HG03060 (cell line): Measurements from ENCODE around the gene LHX4.
"Not testable (repeated sequence)": the region's sequence is repeated elsewhere in the genome, so short reads cannot be mapped to it uniquely, and the experiment has no call there.

ENCODE experiments used
- ATAC-seq: cut with Tn5 transposase; IDR thresholded peaks from one replicate; pipeline ENCODE4 v1.9.1; 2021; ENCODE audit warnings: low read depth, moderate number of reproducible peaks; ENCODE audit not compliant: unreplicated experiment

Gene LHX4

DNA sequence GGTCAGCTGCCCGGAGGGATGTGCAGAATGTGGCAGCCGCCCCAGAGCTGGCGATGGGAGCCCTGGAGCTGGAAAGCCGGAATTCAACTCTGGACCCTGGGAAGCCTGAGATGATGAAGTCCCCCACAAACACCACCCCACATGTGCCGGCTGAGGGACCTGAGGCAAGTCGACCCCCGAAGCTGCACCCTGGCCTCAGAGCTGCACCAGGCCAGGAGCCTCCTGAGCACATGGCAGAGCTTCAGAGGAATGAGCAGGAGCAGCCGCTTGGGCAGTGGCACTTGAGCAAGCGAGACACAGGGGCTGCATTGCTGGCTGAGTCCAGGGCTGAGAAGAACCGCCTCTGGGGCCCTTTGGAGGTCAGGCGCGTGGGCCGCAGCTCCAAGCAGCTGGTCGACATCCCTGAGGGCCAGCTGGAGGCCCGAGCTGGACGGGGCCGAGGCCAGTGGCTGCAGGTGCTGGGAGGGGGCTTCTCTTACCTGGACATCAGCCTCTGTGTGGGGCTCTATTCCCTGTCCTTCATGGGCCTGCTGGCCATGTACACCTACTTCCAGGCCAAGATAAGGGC is 33.5 kb upstream of the LHX4 start:
- no peak for ATAC-seq

DNA sequence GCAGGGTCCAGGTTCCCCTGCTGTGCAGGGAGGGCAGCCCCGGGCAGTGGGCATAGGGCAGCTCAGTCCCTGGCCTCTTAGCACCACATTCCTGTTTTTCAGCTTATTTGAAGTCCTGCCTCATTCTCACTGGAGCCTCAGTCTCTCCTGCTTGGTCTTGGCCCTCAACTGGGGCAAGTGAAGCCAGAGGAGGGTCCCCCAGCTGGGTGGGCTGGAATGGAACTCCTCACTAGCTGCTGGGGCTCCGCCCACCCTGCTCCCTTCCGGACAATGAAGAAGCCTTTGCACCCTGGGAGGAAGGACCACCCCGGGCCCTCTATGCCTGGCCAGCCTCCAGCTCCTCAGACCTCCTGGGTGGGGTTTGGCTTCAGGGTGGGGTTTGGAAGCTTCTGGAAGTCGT is 32.8 kb upstream of the LHX4 start:
- ATAC-seq = no peak

DNA sequence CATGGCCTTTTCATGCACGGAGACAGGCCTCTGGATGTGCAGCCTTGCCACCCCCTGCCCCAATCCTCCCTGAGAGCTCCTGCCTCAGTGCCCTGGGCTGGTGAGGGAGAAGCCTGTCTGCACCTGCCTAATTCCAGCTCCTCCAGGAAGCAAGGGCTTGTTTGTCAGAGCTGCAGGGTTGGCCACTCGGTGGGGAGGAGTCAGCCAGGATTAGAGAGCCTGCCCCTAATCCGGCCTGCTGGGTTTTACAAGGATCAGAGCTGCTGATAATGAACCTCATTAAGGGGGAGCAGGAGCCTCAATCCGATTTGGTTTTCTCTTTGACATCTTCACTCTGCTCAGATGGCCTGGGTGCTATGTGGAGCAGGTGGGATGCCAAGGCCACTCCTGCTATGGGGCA is 31.9 kb upstream of the LHX4 start:
- no peak for ATAC-seq

DNA sequence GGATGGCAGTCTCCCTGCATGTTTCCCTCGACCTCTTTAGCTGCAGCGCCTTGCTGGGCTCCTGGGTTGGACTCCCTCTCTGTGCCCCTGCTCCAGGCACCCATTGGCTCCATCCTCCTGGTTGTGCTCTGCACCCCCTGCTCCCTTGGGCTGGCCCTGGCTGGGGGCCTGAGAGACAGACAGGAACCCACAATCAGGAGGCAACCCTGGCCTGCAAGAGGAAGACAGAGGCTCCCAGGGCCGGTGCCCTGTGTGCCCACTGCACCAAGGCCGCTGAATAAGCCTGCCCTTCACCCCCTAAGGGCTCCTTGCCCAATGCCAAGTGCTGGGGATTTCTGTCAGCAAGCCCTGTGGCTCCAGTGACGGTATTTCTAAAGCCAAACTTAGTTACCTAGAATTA is 31.5 kb upstream of the LHX4 start:
- no peak for ATAC-seq

DNA sequence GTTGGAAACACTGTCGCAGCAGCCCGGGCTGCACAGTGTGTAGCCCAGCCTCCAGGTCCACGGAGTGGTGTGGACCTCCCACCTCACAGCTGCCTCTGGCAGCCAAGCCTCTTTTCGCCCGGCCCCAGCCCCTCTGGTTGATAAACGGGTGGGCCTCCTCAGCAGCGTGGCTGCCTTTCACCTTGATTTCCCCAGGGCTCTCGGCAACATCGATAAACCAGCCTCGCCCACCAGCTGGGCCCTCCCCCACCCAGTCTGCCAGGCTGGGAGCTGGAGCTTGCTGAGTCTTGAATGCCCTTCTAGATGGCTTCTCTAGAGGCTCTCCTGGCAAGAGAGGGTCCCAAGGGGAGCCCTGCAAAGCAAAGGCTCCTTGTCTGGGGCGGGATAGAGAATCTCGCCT is 31.0 kb upstream of the LHX4 start:
- no peak for ATAC-seq

DNA sequence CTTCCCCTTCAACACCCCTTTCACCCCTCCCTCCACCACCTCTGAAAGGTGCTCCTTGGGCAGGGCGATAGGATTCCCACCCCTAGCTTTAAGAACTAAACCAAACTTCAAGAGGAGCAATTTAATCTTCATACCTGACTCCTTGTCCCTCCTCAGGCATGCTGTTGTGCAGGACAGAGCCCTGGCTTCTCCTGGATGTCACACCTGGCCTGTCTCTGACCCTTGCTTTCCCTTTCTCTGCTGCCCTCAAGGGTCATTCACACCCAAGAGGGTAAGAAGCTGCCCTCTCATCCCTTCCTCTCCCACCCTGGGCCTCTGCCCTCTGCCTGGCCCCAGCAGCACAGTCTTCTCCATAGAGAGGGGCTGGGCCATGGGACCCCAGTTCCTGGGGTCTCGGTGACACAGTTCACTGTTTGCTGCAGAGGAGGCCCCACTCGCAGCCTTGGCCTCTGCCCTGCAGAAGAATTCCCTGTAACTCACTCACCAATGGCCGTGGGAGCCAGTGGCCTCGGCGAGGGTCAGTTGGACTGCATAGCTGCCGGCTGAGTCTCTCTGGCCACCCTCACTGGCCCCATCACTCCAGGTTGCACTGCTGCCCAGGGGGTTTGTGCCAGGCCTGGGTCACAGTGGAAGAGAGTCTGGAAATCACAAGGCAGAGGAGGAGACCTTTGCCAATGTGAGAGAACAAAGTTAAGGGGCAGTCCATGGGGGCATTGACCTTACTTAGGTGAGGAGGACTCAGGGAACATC is 28.4 kb upstream of the LHX4 start:
- ATAC-seq = no peak

DNA sequence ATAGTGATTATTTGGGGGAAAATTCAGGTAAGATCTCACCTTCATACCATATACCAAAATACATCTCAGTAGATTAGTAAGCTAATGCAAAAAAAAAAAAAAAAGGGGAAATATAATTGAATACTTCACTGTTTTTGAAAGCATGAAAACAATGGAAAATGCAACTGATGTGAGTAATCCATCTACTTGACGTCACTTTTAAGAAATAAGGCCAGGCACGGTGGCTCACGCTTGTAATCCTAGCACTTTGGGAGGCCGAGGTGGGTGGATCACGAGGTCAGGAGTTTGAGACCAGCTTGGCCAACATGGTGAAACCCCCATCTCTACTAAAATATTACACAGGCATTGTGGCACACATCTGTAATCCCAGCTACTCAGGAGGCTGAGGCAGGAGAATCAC is 27.5 kb upstream of the LHX4 start:
- not testable (repeated sequence) for ATAC-seq

DNA sequence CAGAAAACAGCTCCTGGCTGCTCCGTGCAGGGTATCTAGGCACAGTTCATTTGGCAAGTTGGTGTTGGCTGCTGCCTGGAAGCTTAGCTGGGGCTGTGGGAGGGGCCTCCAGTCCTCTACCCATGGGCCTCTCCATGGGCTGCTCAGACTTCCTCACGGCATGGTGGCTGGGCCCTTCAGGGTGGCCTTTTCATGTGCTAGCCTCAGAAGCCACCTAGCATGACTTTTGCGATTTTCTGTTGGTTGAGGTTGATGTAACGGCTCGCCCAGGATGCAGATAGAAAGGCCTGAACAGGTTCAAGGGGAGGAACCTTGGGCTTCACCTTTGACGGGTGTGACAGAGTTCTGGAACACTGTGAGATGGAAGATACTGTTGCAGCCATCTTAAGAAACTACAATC is 25.8 kb upstream of the LHX4 start:
- no peak for ATAC-seq

DNA sequence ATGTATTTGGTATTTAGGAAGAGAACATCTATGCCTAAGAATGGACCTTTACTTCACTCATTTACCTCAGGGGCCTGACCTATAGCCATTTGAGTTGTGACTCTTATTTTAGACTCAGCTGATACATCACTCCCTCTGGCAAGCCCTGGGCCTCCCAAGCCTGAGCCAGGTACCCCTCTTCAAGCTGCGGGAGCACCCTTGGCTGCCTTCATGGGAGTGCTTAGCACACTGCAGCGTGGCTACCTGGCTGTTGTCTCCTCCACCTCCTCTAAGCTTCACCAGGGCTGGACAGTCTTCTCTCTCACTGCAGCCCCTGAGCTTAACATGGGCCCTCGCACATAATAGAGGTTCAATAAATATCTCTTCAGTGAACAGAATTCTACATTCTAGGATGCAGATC is 23.5 kb upstream of the LHX4 start:
- ATAC-seq = no peak

DNA sequence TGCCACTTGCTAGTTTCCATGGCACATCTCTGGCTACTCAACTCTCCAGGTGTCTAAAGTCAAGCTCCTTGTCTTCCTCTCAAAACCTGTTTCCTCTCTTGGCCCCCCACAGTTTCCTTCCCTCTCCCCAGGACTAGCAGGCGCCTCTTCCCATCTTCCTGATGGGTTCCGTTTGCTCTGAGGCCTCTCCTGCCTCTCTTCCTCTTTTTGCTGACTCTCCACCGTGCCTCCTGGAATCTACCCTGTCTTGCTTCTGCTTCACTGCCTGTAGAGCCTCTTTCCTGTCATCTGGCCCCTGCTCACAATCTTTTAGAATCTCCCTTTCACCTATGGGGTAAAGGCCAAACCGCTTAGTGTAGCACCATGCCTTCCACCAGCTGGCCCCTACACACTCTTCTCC is 21.8 kb upstream of the LHX4 start:
- no peak for ATAC-seq

DNA sequence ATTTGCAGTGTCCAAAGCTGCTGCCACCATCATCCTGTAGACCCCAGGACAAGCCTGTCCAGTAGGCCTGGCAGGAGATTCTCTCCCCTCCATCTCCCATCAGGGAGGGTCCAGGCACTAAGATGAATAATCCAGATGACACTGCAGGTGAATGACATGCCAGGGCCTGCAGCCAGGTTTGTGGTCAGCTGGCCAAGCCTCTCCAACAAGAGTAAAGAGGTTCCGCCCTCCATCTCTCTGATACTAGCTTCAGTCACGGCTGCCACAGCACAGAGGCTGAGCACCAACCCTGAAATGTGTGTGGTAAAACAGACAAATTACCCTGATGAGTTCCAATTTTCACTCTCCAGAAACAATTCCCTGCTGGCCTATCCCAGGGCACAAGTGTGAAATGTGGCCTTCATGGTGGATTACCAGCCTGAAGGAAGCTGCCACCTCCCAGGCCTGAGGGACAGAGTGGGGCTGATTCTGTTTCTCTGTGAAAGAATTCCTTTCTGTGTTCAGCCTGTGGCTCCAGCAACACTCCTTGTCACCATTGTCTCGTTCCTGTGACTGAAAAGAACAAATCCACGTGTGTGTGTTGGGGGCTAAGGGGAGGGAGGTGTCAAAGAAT is 19.9 kb upstream of the LHX4 start:
- ATAC-seq = no peak

DNA sequence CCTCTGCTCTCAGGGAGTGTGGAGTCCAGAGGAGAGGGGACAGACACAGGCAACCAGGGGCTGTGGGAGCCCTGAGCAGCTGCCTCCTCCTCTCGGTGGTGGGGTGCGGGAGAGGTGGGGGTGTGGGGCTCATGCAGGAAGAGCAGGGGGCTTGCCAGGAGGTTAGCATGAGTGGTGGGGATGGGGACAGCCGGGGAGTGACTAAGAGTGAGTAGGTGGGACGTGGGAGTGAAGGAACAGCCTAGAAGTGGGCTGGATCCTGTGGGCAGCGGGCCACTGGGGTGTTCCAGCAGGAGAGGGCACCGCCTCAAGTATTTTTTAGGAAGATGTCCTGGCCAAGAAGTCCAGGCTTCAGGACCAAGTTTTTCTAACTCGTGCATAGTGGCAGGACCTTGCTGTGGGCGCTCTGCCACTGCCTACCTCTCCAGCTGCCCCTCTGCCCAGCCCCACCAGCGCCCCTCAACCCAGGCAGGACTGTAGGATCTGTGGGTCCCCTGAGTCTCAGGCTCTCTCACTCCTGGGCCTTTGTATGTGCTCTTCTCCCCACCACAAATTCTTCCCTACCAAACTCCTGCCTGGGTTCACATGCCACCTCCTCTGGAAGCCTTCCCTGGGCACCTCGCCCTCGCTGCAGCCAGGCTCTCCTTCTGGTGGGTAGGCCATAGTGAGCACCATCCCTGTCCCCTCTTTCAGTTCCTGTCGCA is 18.8 kb upstream of the LHX4 start:
- no peak for ATAC-seq

DNA sequence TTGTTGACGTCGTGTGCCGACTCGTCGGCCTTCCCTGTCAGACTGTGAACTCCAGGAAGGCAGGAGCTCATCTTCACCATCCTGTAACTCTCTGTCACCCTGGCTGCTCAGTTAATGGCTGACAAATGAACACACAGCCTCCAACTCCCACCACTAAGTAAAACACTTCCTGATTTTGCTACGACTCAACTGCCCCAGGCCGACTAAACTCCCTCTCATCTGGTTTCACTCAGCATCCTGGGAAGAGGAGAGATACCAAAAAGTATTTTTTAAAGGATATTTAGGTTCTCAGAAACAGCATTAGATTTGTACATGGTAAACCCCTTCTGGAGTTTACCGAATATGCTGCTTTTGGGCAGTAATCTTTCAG is 18.2 kb upstream of the LHX4 start:
- no peak for ATAC-seq

DNA sequence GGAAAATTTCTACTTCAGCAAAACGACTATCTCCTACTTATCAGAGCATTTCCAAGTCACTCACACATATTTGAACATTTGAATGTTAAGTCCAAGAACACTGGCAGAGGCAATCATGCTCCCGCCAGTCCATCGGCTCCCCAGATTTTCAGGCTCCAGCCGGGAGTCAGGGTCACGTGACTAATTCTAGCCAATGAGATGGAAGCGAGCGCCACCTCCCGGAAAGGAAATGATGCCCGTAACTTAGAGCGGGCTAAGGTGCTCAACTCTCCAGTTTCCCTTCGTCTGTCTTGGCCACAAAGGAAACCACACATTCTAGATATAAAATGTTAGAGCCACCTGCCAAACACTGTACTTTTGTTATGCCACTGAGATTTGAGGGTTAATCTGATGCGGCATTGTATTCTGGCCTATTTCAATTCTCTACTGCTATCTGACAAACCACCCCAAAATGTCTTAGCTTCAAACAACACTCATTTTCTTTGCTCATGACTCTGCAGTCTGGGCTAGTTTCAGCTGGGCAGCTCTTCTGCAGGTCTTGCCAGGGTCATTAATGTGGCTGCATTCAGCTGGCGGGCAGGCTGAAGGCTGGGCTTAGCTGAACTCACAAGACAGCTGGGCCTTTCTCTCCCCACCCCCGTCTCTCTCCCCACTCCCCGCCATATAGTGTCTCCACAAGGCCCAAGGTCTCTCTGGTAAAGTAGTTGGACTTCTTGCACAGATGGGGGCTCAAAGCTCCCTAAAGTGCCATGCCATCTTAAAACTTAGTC is 16.5 kb upstream of the LHX4 start:
- ATAC-seq = no peak

DNA sequence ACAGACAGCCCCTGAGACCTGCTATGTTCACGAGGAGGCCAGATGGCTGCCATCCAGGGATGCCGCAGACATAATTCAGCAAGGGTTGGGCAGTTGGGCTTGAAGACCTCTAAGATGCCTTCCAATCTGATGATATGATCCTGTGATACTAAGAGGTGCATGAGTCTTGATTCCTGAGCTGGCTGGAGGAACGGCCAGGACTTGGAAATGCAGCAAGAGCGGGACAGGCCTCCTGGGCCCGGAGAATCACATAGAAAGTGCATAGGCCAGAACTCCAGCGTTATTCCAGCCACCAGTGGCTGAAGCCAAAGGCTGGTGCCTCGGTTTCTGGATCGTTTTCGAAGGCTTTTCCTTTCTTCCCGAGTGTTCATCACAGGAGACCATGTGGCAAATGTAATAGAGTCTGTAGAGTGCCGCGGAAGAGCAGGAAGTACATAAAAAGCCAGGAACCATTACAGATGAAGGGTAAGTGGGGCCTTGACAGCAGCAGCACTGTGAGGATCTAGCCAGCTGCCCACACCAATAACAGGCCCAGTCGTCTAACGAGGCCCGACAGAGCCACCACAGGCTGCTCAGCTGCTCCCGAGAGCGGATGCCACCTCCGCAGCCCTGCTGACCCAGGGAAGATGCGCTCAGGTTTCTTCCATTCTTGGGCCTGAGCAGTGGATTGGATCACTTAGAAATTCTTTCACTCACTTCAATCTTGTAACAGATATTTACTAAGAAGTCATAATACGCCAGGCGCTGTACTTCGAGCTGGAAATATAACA is 14.0 kb upstream of the LHX4 start:
- no peak for ATAC-seq

DNA sequence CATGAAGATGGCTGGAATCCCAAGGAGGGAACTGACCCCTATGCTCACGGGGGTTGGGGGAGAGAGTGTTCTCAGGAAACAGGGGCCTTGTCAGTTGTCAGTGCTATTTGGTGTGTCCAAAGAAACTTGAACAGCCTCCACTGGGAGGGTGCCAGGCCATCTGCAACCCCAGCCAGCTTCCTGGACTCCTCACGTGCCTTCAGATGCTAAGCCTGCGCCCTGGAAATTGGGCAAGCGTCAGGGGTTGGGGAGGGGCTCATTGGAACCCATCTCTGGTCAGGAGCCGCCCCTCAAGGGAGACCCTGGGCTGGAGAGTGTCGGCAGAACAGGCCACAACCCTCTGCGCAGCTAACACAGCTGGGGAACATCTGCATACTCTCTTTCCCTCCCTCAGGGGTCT is 13.1 kb upstream of the LHX4 start:
- no peak for ATAC-seq

DNA sequence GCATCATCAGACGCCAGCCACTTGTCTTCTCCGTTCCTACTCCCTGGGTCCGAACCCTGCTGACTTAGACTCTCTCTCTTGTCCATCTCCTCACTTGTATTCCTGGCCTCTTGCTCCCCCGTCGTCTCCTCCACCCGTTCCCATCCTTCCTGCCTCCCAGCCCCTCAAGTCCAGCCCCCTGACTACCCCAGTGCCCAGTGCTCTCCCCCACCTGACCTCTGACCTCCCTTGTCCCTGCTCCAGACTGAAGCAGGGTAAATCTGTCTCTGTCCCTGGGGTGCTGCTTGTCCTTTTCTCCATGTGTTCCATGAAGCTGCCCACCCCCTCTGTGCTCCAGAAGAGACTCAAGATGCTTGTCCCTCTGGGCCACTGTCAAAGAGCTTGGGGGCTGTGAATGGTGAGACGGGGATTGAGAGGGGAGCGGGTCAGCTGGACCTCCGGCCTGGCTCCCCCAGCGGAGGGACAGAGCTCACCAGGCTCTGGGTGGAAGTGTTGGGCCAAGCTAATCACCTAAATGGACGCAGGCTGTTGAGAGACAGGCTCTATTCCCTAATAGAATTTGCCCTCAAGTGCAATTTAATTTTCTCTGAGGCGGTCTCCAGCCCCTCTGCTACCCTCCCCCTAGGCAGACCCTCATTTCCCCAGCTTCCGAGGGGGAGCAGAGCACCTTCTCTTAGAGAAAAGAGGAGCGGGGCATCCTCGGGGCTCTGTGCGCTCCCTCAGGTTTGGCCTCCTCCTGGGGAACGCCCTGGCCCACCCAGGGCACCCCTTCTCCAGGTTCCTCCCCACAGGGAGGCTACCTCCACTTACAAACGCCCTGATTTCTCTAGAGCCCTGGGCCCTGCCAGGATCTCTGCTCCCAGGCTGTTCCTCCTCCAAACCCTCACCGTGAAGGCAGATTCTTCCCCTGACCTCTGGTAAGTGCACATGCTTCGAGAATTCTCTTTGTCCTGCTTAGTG is 11.0 kb upstream of the LHX4 start:
- no peak for ATAC-seq

DNA sequence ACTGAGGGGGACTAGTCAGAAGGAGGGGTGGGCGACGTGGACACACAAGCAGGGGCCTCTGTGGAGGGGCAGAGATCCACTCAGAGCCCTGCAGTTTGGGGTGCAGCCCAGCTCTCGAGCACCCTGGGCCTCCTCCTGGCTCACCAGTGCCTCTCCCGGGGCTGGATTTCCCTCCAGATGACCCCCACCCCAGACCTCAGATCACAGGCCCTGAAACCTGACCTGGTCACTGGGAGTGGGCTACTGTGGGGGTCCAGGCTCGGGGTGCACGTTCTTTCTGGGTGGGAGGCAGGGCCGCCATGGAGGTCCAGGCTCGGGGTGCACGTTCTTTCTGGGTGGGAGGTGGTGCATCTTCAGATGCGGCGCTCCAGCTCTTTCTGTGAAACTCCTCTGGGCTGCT is 10.3 kb upstream of the LHX4 start:
- ATAC-seq = no peak

DNA sequence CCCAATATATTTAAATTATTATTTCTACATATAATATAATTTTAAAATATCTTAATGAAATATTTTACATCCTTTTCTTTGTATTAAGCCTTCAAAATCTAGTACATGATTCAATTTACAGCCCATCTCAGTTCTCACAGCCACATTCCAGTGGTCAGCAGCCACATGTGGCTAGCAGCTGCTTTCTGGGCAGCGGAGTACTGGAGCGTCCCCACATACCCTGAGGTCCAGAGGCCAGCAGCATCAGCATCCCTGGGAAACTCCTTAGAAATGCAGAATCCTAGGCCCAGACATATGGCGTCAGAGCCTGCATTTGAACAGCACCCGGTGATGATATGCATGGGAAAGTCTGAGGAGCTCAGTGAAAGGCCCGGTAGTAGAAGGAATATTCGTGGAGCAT is 8.6 kb upstream of the LHX4 start:
- no peak for ATAC-seq
